ENCODE measurements around the gene DDN. TPM values are rescaled to one million over a fixed set of nuclear protein-coding genes. Genes with fewer than 3 reads are reported as not detected.

The DDN gene
- polyA plus RNA-seq, 1 donor (not counting 4 experiments of a cell fraction or from before 2014, with no cell fraction given), result 0.10 TPM

- H3K27ac ChIP-seq (ENCODE audit: control insufficient read depth, insufficient read depth, low read length), result no peak overlapping the region
- no peak for TF ChIP-seq CTCF (optimal IDR thresholded peaks at IDR 0.05 in 1 of 3, IDR thresholded peaks at IDR 0.05 in 1 of 3, conservative IDR thresholded peaks at IDR 0.05 in 1 of 3; ENCODE audit: extremely low read depth in 1 of 3, insufficient read depth in 2 of 3, low read length in 3 of 3)
- no peak for TF ChIP-seq EZH2 (IDR thresholded peaks at IDR 0.05; ENCODE audit: low read length)
- H3K79me2 ChIP-seq (ENCODE audit: control insufficient read depth, insufficient read depth, low read length), result no peaks in the 10 kb centered on the region
- no peaks in the 10 kb centered on the region for H3K27me3 ChIP-seq (ENCODE audit: control insufficient read depth, extremely low read depth, insufficient read depth, low read length)
- H2AFZ ChIP-seq (ENCODE audit: control insufficient read depth, low read length), result no peak overlapping the region
- H3K4me2 ChIP-seq (ENCODE audit: control insufficient read depth, extremely low read depth, insufficient read depth, low read depth, low read length), result no peak overlapping the region
- peaks cover 6% of the 10 kb centered on the region for H4K20me1 ChIP-seq (ENCODE audit: control insufficient read depth, extremely low read depth, insufficient read depth, low read length)
- no peak overlapping the region for H3K4me3 ChIP-seq (ENCODE audit: control insufficient read depth in 2 of 3, extremely low read depth in 1 of 3, insufficient read depth in 2 of 3, low read depth in 1 of 3, low read length in 3 of 3)
- dilution Hi-C loops (cut with MboI; ENCODE audit: extremely low pct_ligation_motif_present, low sequenced_read_pairs), result no loop called here
- no peaks in the 10 kb centered on the region for H3K9me1 ChIP-seq (ENCODE audit: control insufficient read depth, extremely low read depth, insufficient read depth, low read length)
- peaks cover 48 to 63% of the 10 kb centered on the region in 2 experiments for H3K36me3 ChIP-seq (ENCODE audit: control insufficient read depth in 2 of 2, extremely low read depth in 1 of 2, insufficient read depth in 2 of 2, low read length in 2 of 2)
- H3K9ac ChIP-seq (ENCODE audit: control insufficient read depth, extremely low read depth, insufficient read depth, low read length), result no peak overlapping the region
- no peaks in the 10 kb centered on the region for H3K9me3 ChIP-seq (ENCODE audit: control insufficient read depth, low read depth, low read length)
- FAIRE-seq (no peak), DNase-seq (ENCODE audit: low read depth, low spot score) (no peak)
- no peaks in the 10 kb centered on the region for H3K4me1 ChIP-seq (ENCODE audit: control insufficient read depth, extremely low read depth, insufficient read depth, low read length)
These were observed 28.8 kb upstream of the DDN start for GRCh38 chr12:49027846-49028555.

- DNase-seq (ENCODE audit: low read depth, low spot score) (no peak), FAIRE-seq (no peak)
- no peaks in the 10 kb centered on the region for H3K27me3 ChIP-seq (ENCODE audit: control insufficient read depth, extremely low read depth, insufficient read depth, low read length)
- no peak overlapping the region for H2AFZ ChIP-seq (ENCODE audit: control insufficient read depth, low read length)
- H3K4me1 ChIP-seq (ENCODE audit: control insufficient read depth, extremely low read depth, insufficient read depth, low read length), result no peaks in the 10 kb centered on the region
- H3K9ac ChIP-seq (ENCODE audit: control insufficient read depth, extremely low read depth, insufficient read depth, low read length), result no peak overlapping the region
- peaks cover 2% of the 10 kb centered on the region for H4K20me1 ChIP-seq (ENCODE audit: control insufficient read depth, extremely low read depth, insufficient read depth, low read length)
- TF ChIP-seq EZH2 (IDR thresholded peaks at IDR 0.05; ENCODE audit: low read length) (no peak), CTCF (optimal IDR thresholded peaks at IDR 0.05 in 1 of 3, IDR thresholded peaks at IDR 0.05 in 1 of 3, conservative IDR thresholded peaks at IDR 0.05 in 1 of 3; ENCODE audit: extremely low read depth in 1 of 3, insufficient read depth in 2 of 3, low read length in 3 of 3) (no peak)
- no peaks in the 10 kb centered on the region for H3K79me2 ChIP-seq (ENCODE audit: control insufficient read depth, insufficient read depth, low read length)
- no peak overlapping the region for H3K27ac ChIP-seq (ENCODE audit: control insufficient read depth, insufficient read depth, low read length)
- no peaks in the 10 kb centered on the region for H3K9me3 ChIP-seq (ENCODE audit: control insufficient read depth, low read depth, low read length)
- H3K4me2 ChIP-seq (ENCODE audit: control insufficient read depth, extremely low read depth, insufficient read depth, low read depth, low read length), result no peak overlapping the region
- H3K4me3 ChIP-seq (ENCODE audit: control insufficient read depth in 2 of 3, extremely low read depth in 1 of 3, insufficient read depth in 2 of 3, low read depth in 1 of 3, low read length in 3 of 3), result no peak overlapping the region
- H3K36me3 ChIP-seq (ENCODE audit: control insufficient read depth in 2 of 2, extremely low read depth in 1 of 2, insufficient read depth in 2 of 2, low read length in 2 of 2), result peaks cover 44 to 62% of the 10 kb centered on the region in 2 experiments
- dilution Hi-C loops (cut with MboI; ENCODE audit: extremely low pct_ligation_motif_present, low sequenced_read_pairs), result no loop called here
- H3K9me1 ChIP-seq (ENCODE audit: control insufficient read depth, extremely low read depth, insufficient read depth, low read length), result no peaks in the 10 kb centered on the region
These were observed 27.7 kb upstream of the DDN start for GRCh38 chr12:49026678-49027480.

Data from keratinocyte (primary cell).